Spleen (tissue), 7 donors: ENCODE data around the gene MAP7D1.

Source experiments
- POLR2A ChIP-seq, 3 donors: fragments of 450-650 bp; IDR thresholded peaks; one replicate each; pipeline ENCODE4 v1.5.1; 2017; ENCODE audit warnings: antibody characterized with exemption in 3 of 3, mild to moderate bottlenecking in 1 of 3
- POLR2AphosphoS5 ChIP-seq, 3 donors: sonication (generic); formaldehyde crosslinking; IDR thresholded peaks; one replicate each; pipeline ENCODE4 v1.5.1; 2017; ENCODE audit warnings: antibody characterized with exemption in 3 of 3
- TF ChIP-seq, protein P1 (sequence below), 11 experiments: fragments of 200-600 bp in 7 of 11; fragments of 450-650 bp in 4 of 11; sonication (generic) in 4 of 11; IDR thresholded peaks in 8 of 11; conservative IDR thresholded peaks in 3 of 11; 1 replicate in 7 of 11; 2 replicates in 4 of 11; pipeline versions ENCODE4 v1.4.0 to v1.8.0; 2016 to 2021; ENCODE audit warnings: antibody characterized with exemption in 11 of 11, inconsistent platforms in 4 of 11, mild to moderate bottlenecking in 1 of 11
- donor health status: DM: no; HTN: no; CAD: no; lungs with moderate emphysema.
- donor health status: DM: no; HTN: no; CAD: no.
- donor health status: DM: no; HTN: no; CAD: no.

DNA sequence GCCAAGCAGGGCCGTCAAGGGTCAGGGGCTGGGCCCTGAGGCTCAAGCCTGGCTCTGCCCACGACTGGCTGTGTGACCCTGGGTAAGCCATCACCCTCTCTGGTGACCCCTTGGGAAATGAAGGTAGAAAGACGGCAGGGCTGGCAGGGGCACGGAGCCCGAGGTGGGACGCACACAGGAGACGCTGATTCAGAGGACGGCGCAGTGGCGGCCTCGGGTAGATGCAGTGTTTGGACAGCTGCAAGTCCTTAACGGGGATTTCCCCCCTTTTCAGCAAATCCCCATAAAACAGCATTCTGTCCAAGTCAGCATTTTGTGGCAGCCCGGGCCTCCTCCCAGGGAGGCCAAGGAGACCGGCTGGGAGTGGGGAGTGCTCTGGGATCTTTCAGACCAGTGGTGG is 47.6 kb upstream of the MAP7D1 start:
- TF ChIP-seq POLR2A (IDR thresholded peaks at IDR 0.05) (no peak), POLR2AphosphoS5 (IDR thresholded peaks at IDR 0.05) (no peak)
- TF ChIP-seq, protein P1, sequence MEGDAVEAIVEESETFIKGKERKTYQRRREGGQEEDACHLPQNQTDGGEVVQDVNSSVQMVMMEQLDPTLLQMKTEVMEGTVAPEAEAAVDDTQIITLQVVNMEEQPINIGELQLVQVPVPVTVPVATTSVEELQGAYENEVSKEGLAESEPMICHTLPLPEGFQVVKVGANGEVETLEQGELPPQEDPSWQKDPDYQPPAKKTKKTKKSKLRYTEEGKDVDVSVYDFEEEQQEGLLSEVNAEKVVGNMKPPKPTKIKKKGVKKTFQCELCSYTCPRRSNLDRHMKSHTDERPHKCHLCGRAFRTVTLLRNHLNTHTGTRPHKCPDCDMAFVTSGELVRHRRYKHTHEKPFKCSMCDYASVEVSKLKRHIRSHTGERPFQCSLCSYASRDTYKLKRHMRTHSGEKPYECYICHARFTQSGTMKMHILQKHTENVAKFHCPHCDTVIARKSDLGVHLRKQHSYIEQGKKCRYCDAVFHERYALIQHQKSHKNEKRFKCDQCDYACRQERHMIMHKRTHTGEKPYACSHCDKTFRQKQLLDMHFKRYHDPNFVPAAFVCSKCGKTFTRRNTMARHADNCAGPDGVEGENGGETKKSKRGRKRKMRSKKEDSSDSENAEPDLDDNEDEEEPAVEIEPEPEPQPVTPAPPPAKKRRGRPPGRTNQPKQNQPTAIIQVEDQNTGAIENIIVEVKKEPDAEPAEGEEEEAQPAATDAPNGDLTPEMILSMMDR (IDR thresholded peaks at IDR 0.05 in 8 of 11, conservative IDR thresholded peaks at IDR 0.05 in 3 of 11) = no peak
